ENCODE results near the gene FMC1. TPM values are rescaled to one million over a fixed set of nuclear protein-coding genes. Genes with fewer than 3 reads are reported as not detected.

FMC1 gene
- polyA plus RNA-seq, 3 donors: 10.3 to 39.4 (median 39.0) TPM

DNA sequence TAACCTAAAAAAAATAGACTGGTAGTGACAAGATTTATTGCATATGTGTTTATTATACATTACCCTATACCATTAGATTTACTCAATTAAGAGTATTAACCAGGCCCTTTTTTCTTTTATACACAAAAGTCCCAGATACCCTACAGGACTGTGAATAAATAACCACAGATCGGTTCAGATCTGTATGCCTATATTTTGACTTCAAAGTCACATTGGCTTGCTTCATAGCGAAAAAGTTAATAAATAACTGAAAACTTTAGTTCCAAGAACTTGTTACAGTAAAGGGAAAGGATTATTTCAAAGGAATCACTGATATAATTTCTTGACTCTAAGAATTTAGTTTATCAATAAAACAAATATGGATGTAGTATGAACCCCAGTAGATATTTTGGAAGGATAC, 41.8 kb upstream of the FMC1 start:
- Histone ChIP-seq H3K4me3 (replicated peaks in 1 of 3; ENCODE audit: low read depth in 2 of 3, low read length in 3 of 3) (no peak overlapping the region), H2AFZ (ENCODE audit: insufficient read depth, low read depth, low read length, poor library complexity, severe bottlenecking) (no peak overlapping the region), H3K9me3 (replicated peaks in 1 of 2; ENCODE audit: control insufficient read depth in 1 of 2, insufficient read depth in 1 of 2, low read length in 2 of 2) (no peaks in the 10 kb centered on the region), H3K27me3 (ENCODE audit: control insufficient read depth in 2 of 2, insufficient read depth in 2 of 2, low read length in 2 of 2) (no peaks in the 10 kb centered on the region), H3K4me2 (replicated peaks; ENCODE audit: extremely low read depth, low read length, poor library complexity, severe bottlenecking) (no peak overlapping the region), H3K4me1 (ENCODE audit: control insufficient read depth in 1 of 2, insufficient read depth in 2 of 2, low read length in 2 of 2) (no peaks in the 10 kb centered on the region), H3K79me2 (ENCODE audit: insufficient read depth, low read length) (no peaks in the 10 kb centered on the region), H3K27ac (ENCODE audit: low read depth in 1 of 2, low read length in 2 of 2) (no peak overlapping the region), H4K20me1 (ENCODE audit: insufficient read depth, low read length) (no peaks in the 10 kb centered on the region), H3K9ac (ENCODE audit: insufficient read depth, low read length, poor library complexity, severe bottlenecking) (no peak overlapping the region), H3K36me3 (replicated peaks in 1 of 2; ENCODE audit: control insufficient read depth in 1 of 2, insufficient read depth in 2 of 2, low read length in 2 of 2) (peaks cover 16 to 70% of the 10 kb centered on the region in 2 donors)
- no CpG with 5 or more reads among the region's 2 CpGs for WGBS (ENCODE audit: insufficient coverage)
- no peak for TF ChIP-seq CTCF (IDR thresholded peaks at IDR 0.05)
- Mint-ChIP-seq H3K27ac (no peak overlapping the region), H3K9me3 (no peaks in the 10 kb centered on the region), H3K36me3 (peaks cover 56 to 71% of the 10 kb centered on the region in 2 donors), H3K4me3 (no peak overlapping the region), H3K27me3 (ENCODE audit: low read depth in 3 of 3) (no peaks in the 10 kb centered on the region), H3K4me1 (no peaks in the 10 kb centered on the region)
- intact Hi-C loops (cut with micrococcal nuclease): no loop called here
- no peak for DNase-seq

DNA sequence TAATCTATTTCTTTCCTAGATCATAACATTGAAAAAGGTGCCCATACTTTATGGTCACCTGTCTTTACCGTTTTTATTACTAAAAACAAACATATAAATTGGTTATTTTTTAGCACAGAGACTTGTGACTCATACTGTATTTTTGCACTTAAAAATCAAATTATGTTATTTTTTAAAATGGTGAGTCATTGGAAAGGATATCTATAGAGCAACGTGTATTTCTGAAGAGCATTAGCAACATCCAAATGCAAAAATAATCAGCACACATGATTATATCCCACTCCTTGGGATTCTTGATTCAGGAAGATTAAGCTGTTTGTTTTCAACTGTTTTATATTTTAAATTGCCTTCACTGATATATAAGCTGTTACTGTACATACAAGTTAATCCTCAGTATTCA, 40.7 kb upstream of the FMC1 start:
- Histone ChIP-seq H2AFZ (ENCODE audit: insufficient read depth, low read depth, low read length, poor library complexity, severe bottlenecking) (no peak overlapping the region), H3K27me3 (ENCODE audit: control insufficient read depth in 2 of 2, insufficient read depth in 2 of 2, low read length in 2 of 2) (no peaks in the 10 kb centered on the region), H3K4me2 (replicated peaks; ENCODE audit: extremely low read depth, low read length, poor library complexity, severe bottlenecking) (no peak overlapping the region), H4K20me1 (ENCODE audit: insufficient read depth, low read length) (no peaks in the 10 kb centered on the region), H3K4me1 (ENCODE audit: control insufficient read depth in 1 of 2, insufficient read depth in 2 of 2, low read length in 2 of 2) (no peaks in the 10 kb centered on the region), H3K4me3 (replicated peaks in 1 of 3; ENCODE audit: low read depth in 2 of 3, low read length in 3 of 3) (no peak overlapping the region), H3K36me3 (replicated peaks in 1 of 2; ENCODE audit: control insufficient read depth in 1 of 2, insufficient read depth in 2 of 2, low read length in 2 of 2) (peaks cover 16 to 62% of the 10 kb centered on the region in 2 donors), H3K9me3 (replicated peaks in 1 of 2; ENCODE audit: control insufficient read depth in 1 of 2, insufficient read depth in 1 of 2, low read length in 2 of 2) (no peaks in the 10 kb centered on the region), H3K79me2 (ENCODE audit: insufficient read depth, low read length) (no peaks in the 10 kb centered on the region), H3K9ac (ENCODE audit: insufficient read depth, low read length, poor library complexity, severe bottlenecking) (no peak overlapping the region), H3K27ac (ENCODE audit: low read depth in 1 of 2, low read length in 2 of 2) (no peak overlapping the region)
- H3K4me3 Mint-ChIP-seq: no peak overlapping the region
- H3K4me1 Mint-ChIP-seq: no peaks in the 10 kb centered on the region
- peaks cover 59 to 64% of the 10 kb centered on the region in 2 donors for H3K36me3 Mint-ChIP-seq
- intact Hi-C loops (cut with micrococcal nuclease): no loop called here
- no peak for TF ChIP-seq CTCF (IDR thresholded peaks at IDR 0.05)
- H3K9me3 Mint-ChIP-seq: no peaks in the 10 kb centered on the region
- no peak for DNase-seq
- no peaks in the 10 kb centered on the region for H3K27me3 Mint-ChIP-seq (ENCODE audit: low read depth in 3 of 3)
- no peak overlapping the region for H3K27ac Mint-ChIP-seq
- WGBS (ENCODE audit: insufficient coverage): no CpG with 5 or more reads among the region's 2 CpGs

All from CD14-positive monocyte (primary cell).